Nucleus accumbens (tissue), 56 donors: ENCODE data around the gene SIRPA.
A peak's percentile ranks its signal among the peaks of the same experiment; 100 is the strongest.

Source experiments
- DNase-seq, 56 donors: peaks; one replicate each; lab custom pipeline; 2025; lab: John Stamatoyannopoulos, UW

The SIRPA gene

DNA sequence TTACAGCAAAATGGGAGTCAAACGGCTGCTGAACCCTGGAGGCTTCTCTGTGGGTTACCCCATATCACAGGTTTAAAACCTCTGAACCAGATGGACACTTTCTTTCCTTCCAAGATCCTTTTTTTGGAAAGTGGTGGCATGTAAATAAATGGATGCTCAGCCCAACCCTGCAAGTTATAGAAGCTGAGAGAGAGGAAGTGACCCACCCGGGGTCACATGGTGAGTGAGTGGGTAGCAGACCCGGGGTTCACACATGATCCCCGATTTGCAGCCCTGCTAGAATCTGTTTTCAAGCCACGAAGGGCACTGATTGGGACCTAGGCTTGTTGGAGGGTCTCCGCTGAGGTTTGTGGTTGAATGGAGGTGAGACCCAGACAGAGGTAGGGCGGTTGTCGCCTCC is 32.0 kb downstream of the SIRPA start:
- DNase-seq = peak in 1 of 56 donors; percentile 17

DNA sequence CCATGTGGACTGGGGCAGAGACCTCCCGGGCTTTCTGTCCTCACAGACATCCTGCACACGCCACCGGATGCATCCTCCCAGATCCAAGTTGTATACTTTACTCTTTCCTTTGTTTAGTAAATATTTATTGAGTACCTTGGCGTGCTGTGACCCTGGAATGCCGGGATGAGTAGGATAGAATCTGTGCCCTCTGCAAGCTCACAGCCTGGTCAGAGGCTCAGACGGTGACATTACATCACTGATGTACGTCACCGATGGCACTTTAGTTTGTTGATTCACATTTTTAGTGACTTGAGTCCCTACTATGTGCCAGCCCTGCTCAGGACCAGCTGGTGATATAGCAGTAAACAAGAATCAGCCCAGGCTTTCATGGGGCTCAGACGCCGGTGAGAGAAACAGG is 32.9 kb downstream of the SIRPA start:
- DNase-seq = no peak

DNA sequence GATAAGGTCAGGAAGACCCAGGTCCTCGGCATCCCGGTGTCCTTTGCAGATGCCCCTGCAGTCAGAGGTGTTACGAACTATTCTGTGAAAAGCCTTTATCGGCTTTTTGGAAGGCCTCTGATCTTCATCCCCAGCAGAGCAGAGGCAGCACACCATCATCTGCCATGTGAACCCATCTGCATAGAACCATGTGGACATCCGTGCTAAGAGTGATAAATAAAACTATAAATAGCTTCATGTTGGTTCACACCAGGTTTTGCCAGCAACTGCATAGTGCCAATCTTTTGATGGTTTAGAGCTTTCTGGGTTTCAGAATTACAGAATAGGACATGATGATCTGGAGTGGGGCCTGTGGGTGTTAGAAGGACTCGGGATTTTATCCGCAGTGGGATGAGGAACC is 33.6 kb downstream of the SIRPA start:
- DNase-seq = no peak

DNA sequence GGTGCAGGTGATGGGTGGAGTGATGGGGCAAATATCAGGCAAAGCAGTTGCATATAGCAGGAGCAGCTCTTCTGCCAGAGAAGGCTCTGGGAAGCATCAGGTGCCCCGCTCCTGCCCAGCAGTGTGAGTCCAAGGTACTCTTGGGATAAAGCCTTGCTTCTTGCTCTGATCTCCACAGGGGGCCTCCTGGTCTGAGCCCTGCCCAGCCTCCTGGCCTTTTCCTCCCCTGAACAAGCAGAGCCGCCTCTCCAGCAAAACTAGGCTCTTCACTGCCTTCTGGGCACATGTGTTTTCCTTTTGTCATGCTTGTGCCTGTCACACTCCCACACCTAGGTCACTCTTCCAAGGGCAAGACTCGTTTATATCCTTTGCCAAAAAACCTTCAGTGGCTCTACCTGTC is 34.3 kb downstream of the SIRPA start:
- no peak for DNase-seq

DNA sequence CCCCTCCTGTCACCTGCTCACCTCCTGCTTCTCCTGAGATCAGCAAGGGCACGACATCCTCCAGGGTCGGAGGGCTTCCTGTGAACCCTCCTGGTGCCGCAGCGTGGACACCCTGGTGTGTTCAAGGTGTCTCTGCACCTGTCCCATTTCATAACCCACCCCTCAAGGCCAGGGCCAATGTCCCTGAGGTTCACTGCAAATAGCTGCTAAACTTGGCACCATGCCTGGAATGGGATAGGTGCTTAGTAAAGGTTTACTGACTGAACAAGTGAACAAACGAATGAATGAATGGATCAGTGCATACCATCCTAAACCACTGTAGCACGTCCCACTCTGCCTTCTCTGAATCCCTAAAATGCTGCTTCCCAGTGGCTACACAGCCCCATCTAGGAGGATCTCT is 35.0 kb downstream of the SIRPA start:
- no peak for DNase-seq

DNA sequence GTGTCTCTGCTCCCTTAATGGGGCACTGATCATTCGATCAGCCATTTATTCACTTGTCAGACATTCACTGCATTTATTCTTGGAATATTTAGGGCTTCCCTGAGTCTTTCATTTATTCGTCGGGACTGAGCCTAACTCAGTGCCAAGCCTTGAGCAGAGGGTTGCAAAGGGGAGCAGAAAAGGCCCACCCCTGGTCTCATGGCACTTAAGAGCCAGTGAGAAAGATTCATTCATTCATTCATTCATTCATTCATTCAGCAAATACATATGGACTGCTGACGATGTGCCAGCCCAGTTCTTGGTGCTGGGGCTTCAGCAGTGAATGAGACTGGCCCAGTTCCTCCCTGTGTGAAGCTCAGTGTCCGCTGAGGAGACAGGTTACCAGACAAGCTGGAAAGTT is 36.6 kb downstream of the SIRPA start:
- no peak for DNase-seq

DNA sequence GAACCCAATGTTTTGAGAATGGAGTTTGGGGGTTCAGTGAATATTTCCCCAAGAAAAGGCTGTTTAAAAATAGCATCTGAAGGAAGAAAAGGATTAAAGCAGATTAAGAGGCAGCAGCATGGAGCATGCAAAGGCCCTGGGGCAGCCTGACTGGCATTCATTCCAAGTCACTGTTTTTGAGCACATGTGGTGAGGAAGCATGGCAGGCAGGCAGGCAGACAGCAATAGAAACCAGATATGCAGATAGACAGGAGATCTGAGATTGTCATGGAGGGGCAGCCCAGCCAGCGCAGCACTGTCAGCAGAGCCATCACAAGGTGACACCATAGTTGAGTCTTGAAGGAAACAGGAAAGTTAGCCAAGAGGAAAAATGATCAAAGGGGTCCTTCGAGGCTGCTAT is 37.8 kb downstream of the SIRPA start:
- DNase-seq = no peak

DNA sequence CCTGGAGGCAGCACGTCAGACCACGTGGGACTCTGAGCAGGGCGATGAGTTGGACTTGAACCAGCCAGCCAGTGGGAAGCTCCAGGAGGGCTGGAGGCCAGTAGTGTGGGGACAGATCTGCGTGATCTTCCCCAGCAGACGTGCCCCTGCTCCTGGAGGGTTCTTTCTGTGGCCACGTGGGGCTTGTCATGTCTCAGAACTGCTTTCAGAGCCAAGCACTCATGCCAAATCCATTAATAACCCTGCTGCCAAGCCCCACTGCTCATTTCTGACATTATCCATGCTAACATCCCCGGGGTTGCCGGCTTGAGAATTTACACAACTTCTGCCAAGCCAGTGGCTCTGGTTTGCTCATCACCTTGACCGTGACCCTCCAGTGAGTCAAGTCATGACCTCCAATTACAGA is 38.3 kb downstream of the SIRPA start:
- DNase-seq = peak in 8 of 56 donors; percentile 20 to 36 (median 28)

DNA sequence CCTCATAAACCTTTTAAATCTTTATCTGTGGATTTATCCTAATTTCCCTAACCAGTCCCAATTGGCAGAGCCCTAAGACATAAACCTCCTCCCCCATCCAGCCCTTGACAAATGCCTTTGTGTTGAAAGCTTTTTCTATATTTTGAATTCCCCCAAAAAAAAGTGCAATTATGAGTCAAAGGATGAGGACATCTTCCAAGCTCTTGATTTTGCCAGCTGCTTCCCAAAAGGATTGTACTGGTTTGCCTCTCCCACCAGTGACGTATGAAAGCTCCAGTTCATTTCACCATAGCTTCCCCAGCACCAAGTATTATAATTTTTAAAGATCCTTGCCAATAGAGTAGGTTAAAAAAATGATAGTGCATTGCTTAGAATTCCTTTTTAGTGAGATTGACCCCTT is 38.9 kb downstream of the SIRPA start:
- DNase-seq = no peak

DNA sequence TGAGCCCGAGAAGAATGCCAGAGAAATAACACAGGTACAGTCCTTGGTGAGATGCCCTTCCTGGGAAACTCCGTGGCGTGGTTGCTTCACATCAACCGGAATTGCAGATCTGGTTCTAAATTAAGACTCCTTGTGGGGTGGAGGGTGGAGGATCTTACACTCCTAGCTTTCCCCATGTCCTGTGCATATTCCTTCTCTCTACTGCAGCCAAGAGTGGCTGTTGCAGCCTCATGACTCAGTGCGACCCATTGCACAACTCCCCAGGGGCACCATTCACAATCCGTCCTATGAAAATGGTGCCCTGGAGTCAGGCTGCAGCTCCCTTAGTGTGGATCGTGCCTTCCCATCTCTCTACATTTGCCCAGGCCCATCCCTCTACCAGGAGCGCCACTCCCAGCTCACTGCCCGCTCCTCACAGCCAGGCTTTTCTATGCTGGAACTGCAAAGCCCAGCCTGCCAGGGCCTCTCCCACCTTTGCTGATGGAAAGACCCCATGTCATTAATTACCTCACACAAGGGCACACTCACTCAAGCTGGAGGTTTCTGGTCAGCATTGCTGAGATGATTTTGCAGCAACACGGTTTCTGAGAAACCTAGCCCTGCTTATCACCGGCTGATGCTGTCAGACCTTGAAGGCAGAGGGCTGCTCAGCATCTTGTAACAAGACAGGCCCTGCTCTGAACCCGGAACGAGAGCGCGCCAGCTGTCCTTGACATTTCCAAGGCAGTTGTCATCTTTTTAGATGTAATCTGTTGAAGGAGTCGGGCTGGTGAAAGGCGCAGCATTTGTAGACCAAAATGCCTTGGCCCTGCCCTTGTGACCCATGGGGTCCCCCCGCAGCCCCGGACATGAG is 39.7 kb downstream of the SIRPA start:
- no peak for DNase-seq

DNA sequence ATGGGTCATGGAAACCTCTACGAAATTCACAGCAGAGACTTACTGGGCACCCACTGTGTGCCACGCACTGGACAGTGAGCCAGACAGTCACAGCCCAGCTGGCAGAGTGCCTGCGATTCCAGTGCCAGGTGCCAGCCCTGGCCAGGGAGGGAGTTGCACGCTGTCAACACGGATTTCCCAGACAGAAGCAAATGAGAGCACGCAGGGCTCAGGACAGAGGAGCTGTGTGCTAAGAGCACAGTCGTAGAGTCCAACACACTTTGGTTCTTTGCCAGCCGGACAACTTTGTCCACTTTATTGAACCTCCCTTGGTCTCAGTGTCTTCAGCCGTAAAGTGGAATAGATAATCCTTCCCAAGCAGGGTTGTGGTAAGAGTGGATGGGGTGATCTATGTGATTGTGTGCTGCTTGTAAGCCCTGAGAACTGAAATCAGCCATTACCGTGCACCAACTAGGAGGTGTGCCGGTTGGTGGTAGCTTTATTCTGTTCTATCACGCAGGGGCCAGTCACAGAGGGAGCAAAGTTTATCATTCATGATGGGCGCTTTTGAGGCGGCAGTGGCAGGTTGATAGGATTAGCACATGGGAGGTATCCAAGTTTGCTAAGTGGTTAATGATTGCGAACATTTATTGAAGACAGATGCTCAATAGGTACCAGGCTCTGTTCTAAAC is 40.6 kb downstream of the SIRPA start:
- peak in 54 of 56 donors; percentile 37 to 90 (median 76) for DNase-seq

DNA sequence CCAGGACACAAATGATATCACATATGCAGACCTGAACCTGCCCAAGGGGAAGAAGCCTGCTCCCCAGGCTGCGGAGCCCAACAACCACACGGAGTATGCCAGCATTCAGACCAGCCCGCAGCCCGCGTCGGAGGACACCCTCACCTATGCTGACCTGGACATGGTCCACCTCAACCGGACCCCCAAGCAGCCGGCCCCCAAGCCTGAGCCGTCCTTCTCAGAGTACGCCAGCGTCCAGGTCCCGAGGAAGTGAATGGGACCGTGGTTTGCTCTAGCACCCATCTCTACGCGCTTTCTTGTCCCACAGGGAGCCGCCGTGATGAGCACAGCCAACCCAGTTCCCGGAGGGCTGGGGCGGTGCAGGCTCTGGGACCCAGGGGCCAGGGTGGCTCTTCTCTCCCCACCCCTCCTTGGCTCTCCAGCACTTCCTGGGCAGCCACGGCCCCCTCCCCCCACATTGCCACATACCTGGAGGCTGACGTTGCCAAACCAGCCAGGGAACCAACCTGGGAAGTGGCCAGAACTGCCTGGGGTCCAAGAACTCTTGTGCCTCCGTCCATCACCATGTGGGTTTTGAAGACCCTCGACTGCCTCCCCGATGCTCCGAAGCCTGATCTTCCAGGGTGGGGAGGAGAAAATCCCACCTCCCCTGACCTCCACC is 42.2 kb downstream of the SIRPA start:
- DNase-seq = no peak

DNA sequence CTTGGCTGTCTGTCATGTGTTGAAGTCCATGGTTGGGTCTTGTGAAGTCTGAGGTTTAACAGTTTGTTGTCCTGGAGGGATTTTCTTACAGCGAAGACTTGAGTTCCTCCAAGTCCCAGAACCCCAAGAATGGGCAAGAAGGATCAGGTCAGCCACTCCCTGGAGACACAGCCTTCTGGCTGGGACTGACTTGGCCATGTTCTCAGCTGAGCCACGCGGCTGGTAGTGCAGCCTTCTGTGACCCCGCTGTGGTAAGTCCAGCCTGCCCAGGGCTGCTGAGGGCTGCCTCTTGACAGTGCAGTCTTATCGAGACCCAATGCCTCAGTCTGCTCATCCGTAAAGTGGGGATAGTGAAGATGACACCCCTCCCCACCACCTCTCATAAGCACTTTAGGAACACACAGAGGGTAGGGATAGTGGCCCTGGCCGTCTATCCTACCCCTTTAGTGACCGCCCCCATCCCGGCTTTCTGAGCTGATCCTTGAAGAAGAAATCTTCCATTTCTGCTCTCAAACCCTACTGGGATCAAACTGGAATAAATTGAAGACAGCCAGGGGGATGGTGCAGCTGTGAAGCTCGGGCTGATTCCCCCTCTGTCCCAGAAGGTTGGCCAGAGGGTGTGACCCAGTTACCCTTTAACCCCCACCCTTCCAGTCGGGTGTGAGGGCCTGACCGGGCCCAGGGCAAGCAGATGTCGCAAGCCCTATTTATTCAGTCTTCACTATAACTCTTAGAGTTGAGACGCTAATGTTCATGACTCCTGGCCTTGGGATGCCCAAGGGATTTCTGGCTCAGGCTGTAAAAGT is 43.5 kb downstream of the SIRPA start:
- no peak for DNase-seq

DNA sequence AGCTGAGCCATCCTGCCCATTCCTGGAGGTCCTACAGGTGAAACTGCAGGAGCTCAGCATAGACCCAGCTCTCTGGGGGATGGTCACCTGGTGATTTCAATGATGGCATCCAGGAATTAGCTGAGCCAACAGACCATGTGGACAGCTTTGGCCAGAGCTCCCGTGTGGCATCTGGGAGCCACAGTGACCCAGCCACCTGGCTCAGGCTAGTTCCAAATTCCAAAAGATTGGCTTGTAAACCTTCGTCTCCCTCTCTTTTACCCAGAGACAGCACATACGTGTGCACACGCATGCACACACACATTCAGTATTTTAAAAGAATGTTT is 44.0 kb downstream of the SIRPA start:
- no peak for DNase-seq

DNA sequence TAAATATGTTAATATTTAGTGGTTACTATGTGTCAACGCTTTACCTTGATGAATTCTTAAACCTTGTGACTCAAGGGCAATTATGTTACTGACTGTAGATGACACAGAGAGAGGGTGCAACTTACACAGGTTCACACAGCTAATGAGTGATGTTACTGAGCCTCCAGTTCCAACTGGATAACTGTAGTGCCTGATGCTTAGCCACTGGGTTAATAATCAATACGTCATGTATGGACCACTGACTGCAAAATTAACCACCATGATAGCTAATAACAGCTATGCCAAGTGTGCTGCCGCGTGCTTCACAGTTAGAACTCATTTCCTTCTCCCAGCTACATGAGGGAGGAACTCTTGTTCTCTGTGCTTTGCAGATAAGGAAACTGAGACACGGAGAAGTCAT is 45.4 kb downstream of the SIRPA start:
- no peak for DNase-seq

DNA sequence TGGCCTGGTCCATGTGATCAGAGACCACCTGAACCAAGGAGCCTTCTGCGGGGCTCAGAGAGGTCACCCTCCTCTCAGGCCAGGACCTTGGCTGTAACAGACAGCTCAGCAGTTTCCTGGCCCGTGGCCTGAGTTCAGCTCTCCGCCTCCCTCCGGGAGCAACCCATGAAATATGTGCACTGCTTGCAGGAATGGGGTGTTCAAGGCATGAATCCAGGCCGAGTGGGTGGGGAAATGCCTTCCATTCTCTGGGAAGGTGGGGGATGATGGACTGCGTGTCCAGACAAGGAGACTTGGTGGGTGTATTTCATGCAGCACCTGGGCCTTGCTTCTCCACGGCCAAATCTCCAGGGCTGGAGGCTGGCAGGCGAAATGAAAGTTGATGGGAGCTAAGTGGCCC is 46.0 kb downstream of the SIRPA start:
- DNase-seq = peak in 1 of 56 donors; percentile 24

DNA sequence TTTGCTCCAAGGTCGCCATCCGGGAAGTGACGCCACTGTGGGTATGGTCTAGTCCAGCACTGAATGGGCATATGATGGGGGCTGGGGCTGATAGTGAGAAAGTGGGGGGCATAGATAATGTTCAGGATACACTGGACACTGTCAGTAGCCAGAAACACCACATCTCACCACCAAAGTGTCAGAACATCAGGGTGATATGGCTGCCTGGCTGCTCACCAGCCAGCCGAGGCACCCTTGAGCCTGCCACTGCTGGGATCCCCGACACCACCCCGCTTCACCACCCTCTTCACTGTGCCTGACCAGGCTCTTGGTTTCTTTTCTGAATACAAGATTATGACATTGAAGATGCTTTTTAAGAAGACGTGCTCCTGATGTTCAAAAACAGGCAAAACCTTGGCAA is 46.9 kb downstream of the SIRPA start:
- DNase-seq = no peak

DNA sequence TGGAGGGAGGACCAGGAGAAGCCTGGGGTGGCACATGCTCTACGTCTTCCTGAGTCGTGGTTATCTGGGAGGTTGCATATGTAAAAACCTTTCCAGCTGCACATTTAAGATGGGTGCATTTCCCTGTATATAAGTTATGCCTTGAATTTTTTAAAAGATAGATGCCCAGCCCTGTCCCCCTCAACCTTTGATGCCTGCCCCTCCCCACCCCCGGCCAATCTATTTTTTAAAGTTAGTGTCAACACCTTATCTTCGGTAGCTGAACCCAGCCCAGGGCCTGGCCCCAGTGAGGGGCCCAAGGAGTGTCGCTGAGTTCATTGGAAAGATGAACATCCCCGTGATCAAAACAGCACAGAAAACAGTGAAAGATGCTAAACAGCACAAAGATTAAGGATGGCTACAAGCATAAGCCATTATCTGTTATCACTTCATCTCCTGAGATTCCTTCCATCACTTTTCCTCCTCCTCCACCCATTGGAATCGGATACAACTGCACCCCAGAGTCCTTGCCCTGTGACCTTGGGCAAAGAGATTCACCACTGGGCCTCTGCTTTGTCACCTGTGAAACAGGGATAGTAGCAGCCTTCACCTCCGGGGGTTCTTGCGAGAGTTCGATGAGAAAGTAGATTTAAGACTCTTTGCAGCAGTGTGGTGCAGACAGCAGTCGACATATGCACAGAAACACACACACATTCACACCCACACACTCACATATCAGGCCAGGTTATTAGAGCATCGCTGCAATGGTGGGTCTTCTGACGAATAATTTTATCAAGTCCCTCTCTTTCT is 47.5 kb downstream of the SIRPA start:
- DNase-seq = no peak

DNA sequence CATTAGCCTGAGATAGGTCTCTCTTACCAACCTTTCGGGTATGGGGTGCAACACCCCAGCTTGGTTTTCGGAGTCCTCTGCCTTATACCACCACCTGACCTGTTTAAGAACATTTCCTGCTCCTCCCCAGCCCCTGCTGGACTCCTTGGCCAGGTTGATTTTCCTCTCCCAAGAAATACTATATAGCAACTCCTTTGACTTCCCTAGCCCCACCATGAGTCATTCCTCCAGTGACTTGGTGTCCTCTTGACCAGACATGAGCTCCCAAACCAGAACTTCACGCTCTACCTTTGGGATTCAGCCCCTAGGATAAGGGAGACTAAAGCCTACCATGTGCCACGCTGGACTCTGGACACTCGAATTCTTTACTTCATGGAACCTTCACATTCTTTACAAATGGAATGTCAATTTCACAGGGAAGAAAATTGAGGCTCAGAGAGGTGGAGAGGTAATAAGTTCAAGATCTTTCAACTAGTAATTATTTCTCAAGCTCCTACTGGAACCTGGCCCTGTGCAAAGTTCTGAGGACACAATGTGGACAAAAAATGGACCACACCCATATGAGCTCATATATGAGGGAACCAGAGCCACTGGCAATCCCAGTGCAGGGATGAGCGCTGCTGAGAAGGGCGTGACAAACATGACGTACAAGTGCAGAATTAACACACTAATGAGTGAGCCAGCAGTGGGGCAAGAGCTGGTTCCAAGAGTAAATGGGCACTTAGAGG is 48.2 kb downstream of the SIRPA start:
- DNase-seq = no peak
